SU-DHL-6 (cell line): ENCODE data around the gene ARHGAP26.
"Not testable (repeated sequence)": the region's sequence is repeated elsewhere in the genome, so short reads cannot be mapped to it uniquely, and the experiment has no call there.

Source experiments
- H2AFZ ChIP-seq: fragments of 200-600 bp; sonication (generic); 2 replicates; pipeline ENCODE4 v1.6.1; 2014; ENCODE audit warnings: low read depth, mild to moderate bottlenecking, moderate library complexity, mixed read lengths, antibody characterized with exemption, low read length; ENCODE audit not compliant: severe bottlenecking
- H3F3A ChIP-seq: fragments of 200-600 bp; shearing (Covaris generic); 2 replicates; pipeline ENCODE4 v1.6.0; 2016; ENCODE audit warnings: antibody characterized with exemption, mild to moderate bottlenecking; ENCODE audit not compliant: insufficient read depth
- H3K27ac ChIP-seq: fragments of 200-600 bp; sonication (generic); 2 replicates; pipeline ENCODE4 v1.5.1; 2016; ENCODE audit warnings: low read depth, mild to moderate bottlenecking, low read length, moderate library complexity, mixed read lengths
- H3K27me3 ChIP-seq: fragments of 200-600 bp; sonication (generic), shearing (Covaris generic); 2 replicates; pipeline ENCODE4 v1.6.0; 2014; ENCODE audit warnings: mild to moderate bottlenecking, low read length
- H3K36me3 ChIP-seq: fragments of 200-600 bp; sonication (generic); 2 replicates; pipeline ENCODE4 v1.6.1; 2014; ENCODE audit warnings: mild to moderate bottlenecking, low read length, mixed read lengths
- H3K4me2 ChIP-seq: fragments of 300-600, 200-600 bp; shearing (Covaris generic), sonication (generic); 2 replicates; pipeline ENCODE4 v1.6.0; 2014; ENCODE audit warnings: low read length, low read depth, mild to moderate bottlenecking; ENCODE audit not compliant: poor library complexity, severe bottlenecking
- H3K4me3 ChIP-seq: fragments of 200-600 bp; sonication (generic); 2 replicates; pipeline ENCODE4 v1.5.1; 2014; ENCODE audit warnings: antibody characterized with exemption, low read length, mild to moderate bottlenecking, mixed read lengths; ENCODE audit not compliant: insufficient read depth, poor library complexity, severe bottlenecking
- H3K79me2 ChIP-seq: fragments of 200-600 bp; sonication (generic); 2 replicates; pipeline ENCODE4 v1.6.1; 2014; ENCODE audit warnings: mild to moderate bottlenecking, low read length, moderate library complexity; ENCODE audit not compliant: insufficient read depth
- H3K9ac ChIP-seq: fragments of 200-600 bp; sonication (generic); 2 replicates; pipeline ENCODE4 v1.7.0; 2014; ENCODE audit warnings: mild to moderate bottlenecking, low read length
- H3K9me2 ChIP-seq: fragments of 200-600 bp; sonication (generic); replicated peaks from 2 replicates; pipeline ENCODE4 v1.6.1; 2014; ENCODE audit warnings: low read length; ENCODE audit not compliant: insufficient read depth
- H3K9me3 ChIP-seq: fragments of 200-600 bp; sonication (generic); 2 replicates; pipeline ENCODE4 v1.6.1; 2014; ENCODE audit warnings: low read length, mixed read lengths; ENCODE audit not compliant: insufficient read depth
- H4K20me1 ChIP-seq: fragments of 200-600 bp; sonication (generic); 2 replicates; pipeline ENCODE4 v1.6.1; 2014; ENCODE audit warnings: low read depth, mild to moderate bottlenecking, antibody characterized with exemption, low read length, moderate library complexity, mixed read lengths
- CTCF ChIP-seq: fragments of 200-600 bp; sonication (generic); IDR thresholded peaks from one replicate; pipeline ENCODE4 v1.5.1; 2017; ENCODE audit warnings: antibody characterized with exemption, mild to moderate bottlenecking, low read length, moderate library complexity; ENCODE audit not compliant: insufficient read depth, poor library complexity, severe bottlenecking
- EZH2phosphoT487 ChIP-seq: fragments of 200-600 bp; sonication (generic), shearing (Covaris generic); conservative IDR thresholded peaks from 2 replicates; pipeline ENCODE4 v1.6.1; 2018; ENCODE audit warnings: mild to moderate bottlenecking, antibody characterized with exemption, low read length, moderate library complexity, mixed read lengths

The ARHGAP26 gene

GRCh38 chr5:143086908-143087637, 316.9 kb downstream of the ARHGAP26 start:
- H3K4me2 ChIP-seq, result no peak overlapping the region

GRCh38 chr5:143088702-143089101, 318.5 kb downstream of the ARHGAP26 start:
- H3K79me2 ChIP-seq, H4K20me1 ChIP-seq, H3F3A ChIP-seq, H3K4me3 ChIP-seq, H3K27me3 ChIP-seq, H3K4me2 ChIP-seq, H2AFZ ChIP-seq, H3K9me2 ChIP-seq, H3K9me3 ChIP-seq, H3K36me3 ChIP-seq, H3K9ac ChIP-seq, H3K27ac ChIP-seq: not testable (repeated sequence)

More at GRCh38 chr5:143086908-143087637, 316.9 kb downstream of the ARHGAP26 start:
- Histone ChIP-seq H3K27me3 (no peaks in the 10 kb centered on the region), H3K36me3 (no peaks in the 10 kb centered on the region), H3K27ac (no peak overlapping the region), H3K9me2 (no peaks in the 10 kb centered on the region), H2AFZ (no peak overlapping the region), H4K20me1 (no peaks in the 10 kb centered on the region), H3F3A (no peaks in the 10 kb centered on the region), H3K9ac (no peak overlapping the region), H3K9me3 (no peaks in the 10 kb centered on the region), H3K4me3 (no peak overlapping the region), H3K79me2 (no peaks in the 10 kb centered on the region)
- TF ChIP-seq EZH2phosphoT487 (no peak), CTCF (no peak)

- H3K9ac ChIP-seq, H3K27me3 ChIP-seq, H3K79me2 ChIP-seq, H2AFZ ChIP-seq, H4K20me1 ChIP-seq, H3K4me2 ChIP-seq, H3K9me3 ChIP-seq, H3F3A ChIP-seq, H3K4me3 ChIP-seq, H3K27ac ChIP-seq, H3K9me2 ChIP-seq, H3K36me3 ChIP-seq: not testable (repeated sequence)
Measured at GRCh38 chr5:143090044-143090443, 319.9 kb downstream of the ARHGAP26 start.

DNA sequence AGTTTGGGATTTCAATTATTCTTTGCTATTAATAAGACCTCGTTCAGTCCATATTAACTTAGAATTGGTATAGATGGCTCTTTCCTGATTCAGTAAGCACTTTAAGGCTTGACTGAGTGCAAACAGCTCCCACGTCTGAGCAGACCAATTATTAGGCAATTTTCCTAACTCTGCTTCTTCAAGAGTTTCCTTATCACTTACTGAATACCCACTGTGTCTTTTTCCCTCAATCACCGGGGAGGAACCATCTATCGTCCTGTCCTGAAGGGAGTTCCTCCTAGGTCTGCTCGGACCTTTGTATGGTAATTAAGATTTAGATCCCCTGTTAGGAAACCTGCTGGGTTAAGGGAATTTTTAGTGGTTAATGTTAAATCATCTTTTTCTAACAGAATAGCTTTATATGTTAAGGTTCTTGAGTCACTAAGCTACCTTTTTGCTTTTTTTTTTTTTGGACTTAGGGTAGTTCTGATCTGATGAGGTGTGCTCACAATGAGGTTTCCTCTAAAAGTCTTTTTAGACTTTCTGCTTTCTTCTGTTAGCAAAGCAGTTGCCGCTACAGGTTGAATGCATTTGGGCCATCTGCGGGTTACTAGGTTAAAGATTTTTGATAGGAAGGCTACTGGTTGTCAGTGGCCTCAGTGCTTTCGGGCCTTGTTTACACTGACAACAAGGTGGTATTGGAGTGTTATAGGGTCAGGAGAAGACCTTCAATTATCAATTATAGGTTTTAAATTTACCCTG, 322.7 kb downstream of the ARHGAP26 start:
- not testable (repeated sequence) for H3F3A ChIP-seq, H3K9me3 ChIP-seq, H3K79me2 ChIP-seq, H3K9ac ChIP-seq, H2AFZ ChIP-seq, H3K4me2 ChIP-seq, H3K9me2 ChIP-seq, H3K36me3 ChIP-seq, H3K27me3 ChIP-seq, H4K20me1 ChIP-seq, H3K27ac ChIP-seq, H3K4me3 ChIP-seq
